Colonic mucosa (tissue), 2 donors: ENCODE data around the gene PPP2R5D. TPM values are rescaled to one million over a fixed set of nuclear protein-coding genes. Genes with fewer than 3 reads are reported as not detected.

Experiments used
- total RNA-seq, 2 donors: library from RNA; stranded (reverse); fragmentation: NEBNext Ultra II Directional in 1 of 2; extraction: Animal tissue kit (Norgen Biotek cat#: 25700) in 1 of 2; gene quantifications; one replicate each; pipeline ENCODE4 v1.2.1, GENCODE V29; 2021
- donor health status: DM: no; HTN: no; CAD: no.
- donor health status: DM: no; HTN: no; CAD: no.

PPP2R5D gene
- total RNA-seq, 2 donors from 2014 or later, result 38.5 to 49.7 TPM

Other genes starting within 250 kb of the PPP2R5D start
- 10 to 100 TPM; 24.2 to 24.8 TPM for gene TBCC, start 238.5 kb upstream of the PPP2R5D start, total RNA-seq
- 10 to 100 TPM; 11.5 to 15.3 TPM for gene BICRAL, start 202.5 kb upstream of the PPP2R5D start, total RNA-seq
- gene RPL7L1, start 105.0 kb upstream of the PPP2R5D start, total RNA-seq, result 10 to 100 TPM; 46.4 to 67.4 TPM
- not detected for gene PTCRA, start 68.5 kb upstream of the PPP2R5D start, total RNA-seq
- 10 to 100 TPM; 31.1 to 47.9 TPM for gene CNPY3, start 55.1 kb upstream of the PPP2R5D start, total RNA-seq
- under 1 TPM in 1 of 2 donors, not detected in 1; 0.96 TPM for gene GNMT, start 23.8 kb upstream of the PPP2R5D start, total RNA-seq
- gene PEX6, start 5.4 kb upstream of the PPP2R5D start, total RNA-seq, result 10 to 100 TPM; 23.3 to 40.3 TPM
- gene MEA1, start 29.4 kb downstream of the PPP2R5D start, total RNA-seq, result 10 to 100 TPM; 43.7 to 54.5 TPM
- 10 to 100 TPM; 62.4 to 73.9 TPM for gene KLHDC3, start 29.7 kb downstream of the PPP2R5D start, total RNA-seq
- 10 to 100 TPM; 35.5 to 61.4 TPM for gene RRP36, start 37.1 kb downstream of the PPP2R5D start, total RNA-seq
- gene CUL7, start 69.3 kb downstream of the PPP2R5D start, total RNA-seq, result 10 to 100 TPM; 13.7 to 15.3 TPM
- gene MRPL2, start 74.9 kb downstream of the PPP2R5D start, total RNA-seq, result 100 to 1,000 TPM in 1 of 2 donors, 10 to 100 TPM in 1; 73.2 to 112 TPM
- gene KLC4, start 75.1 kb downstream of the PPP2R5D start, total RNA-seq, result 100 to 1,000 TPM in 1 of 2 donors, 10 to 100 TPM in 1; 98.8 to 101 TPM
- 10 to 100 TPM; 15.1 to 15.9 TPM for gene PTK7, start 91.7 kb downstream of the PPP2R5D start, total RNA-seq
- 10 to 100 TPM; 24.8 to 37.6 TPM for gene SRF, start 186.7 kb downstream of the PPP2R5D start, total RNA-seq
- gene CUL9, start 197.6 kb downstream of the PPP2R5D start, total RNA-seq, result 10 to 100 TPM; 23.4 to 36.9 TPM
- gene DNPH1, start 244.9 kb downstream of the PPP2R5D start, total RNA-seq, result 10 to 100 TPM; 76.8 to 99.4 TPM